Right atrium auricular region (tissue), 2 donors: ENCODE results near the gene DNMBP. TPM values are rescaled to one million over a fixed set of nuclear protein-coding genes. Genes with fewer than 3 reads are reported as not detected.
A peak's percentile ranks its signal among the peaks of the same experiment; 100 is the strongest.
"Not testable (repeated sequence)": the region's sequence is repeated elsewhere in the genome, so short reads cannot be mapped to it uniquely, and the experiment has no call there.

Experiments used
- DNase-seq: peaks from one replicate; pipeline ENCODE4 v3.0.0-alpha.2; 2019; ENCODE audit warnings: low spot score
- H3K27ac ChIP-seq, 2 donors: fragments of 200-600 bp; sonication (generic); 1 replicate in 1 of 2; 2 replicates in 1 of 2; pipeline ENCODE4 v1.5.1; 2016 to 2019
- H3K27me3 ChIP-seq, 2 donors: fragments of 200-600 bp; sonication (generic); one replicate each; pipeline versions ENCODE4 v1.5.1 to v1.6.0; 2017 to 2019
- H3K36me3 ChIP-seq: fragments of 200-600 bp; sonication (generic); one replicate; pipeline ENCODE4 v1.5.1; 2016
- H3K4me1 ChIP-seq, 2 donors: fragments of 200-600 bp; sonication (generic); one replicate each; pipeline versions ENCODE4 v1.5.1 to v1.6.0; 2017 to 2019
- H3K4me3 ChIP-seq, 2 donors: fragments of 200-600 bp; sonication (generic); 1 replicate in 1 of 2; 2 replicates in 1 of 2; pipeline ENCODE4 v1.5.1; 2017 to 2019; ENCODE audit warnings: mild to moderate bottlenecking in 1 of 2, moderate library complexity in 1 of 2
- H3K9me3 ChIP-seq, 2 donors: fragments of 200-600 bp; sonication (generic); one replicate each; pipeline ENCODE4 v1.5.1; 2019
- CTCF ChIP-seq, 2 donors: fragments of 200-600 bp; sonication (generic); IDR thresholded peaks; one replicate each; pipeline ENCODE4 v1.5.1; 2019; ENCODE audit warnings: antibody characterized with exemption in 2 of 2
- total RNA-seq, 2 donors: library from RNA; depleted of rRNA; stranded (reverse); fragments of >200 nt; gene quantifications; one replicate each; pipeline ENCODE4 v1.1.0, GENCODE V29; 2016

Gene DNMBP
- total RNA-seq, 2 donors from 2014 or later = 5.8 to 8.2 TPM

- Histone ChIP-seq H3K9me3 (no peaks in the 10 kb centered on the region), H3K27me3 (no peaks in the 10 kb centered on the region), H3K36me3 (peaks cover 4% of the 10 kb centered on the region), H3K27ac (peak overlapping the region; percentile 24 to 54), H3K4me1 (peaks cover 0 to 42% of the 10 kb centered on the region in 2 donors), H3K4me3 (no peak overlapping the region)
- no peak for DNase-seq
- TF ChIP-seq CTCF (IDR thresholded peaks at IDR 0.05) = no peak
Measured at GRCh38 chr10:99996671-99997648, 12.8 kb downstream of the DNMBP start.

GRCh38 chr10:99995713-99996112 is 14.0 kb downstream of the DNMBP start:
- Histone ChIP-seq H3K27ac (no peak overlapping the region), H3K36me3 (peaks cover 4% of the 10 kb centered on the region), H3K9me3 (no peaks in the 10 kb centered on the region), H3K4me1 (peaks cover 0 to 42% of the 10 kb centered on the region in 2 donors), H3K4me3 (no peak overlapping the region), H3K27me3 (no peaks in the 10 kb centered on the region)
- no peak for TF ChIP-seq CTCF (IDR thresholded peaks at IDR 0.05)
- no peak for DNase-seq

- no peaks in the 10 kb centered on the region for H3K27me3 ChIP-seq
- no peaks in the 10 kb centered on the region for H3K9me3 ChIP-seq
- H3K4me1 ChIP-seq = peaks cover 0 to 42% of the 10 kb centered on the region in 2 donors
- H3K27ac ChIP-seq = no peak overlapping the region
- no peak overlapping the region for H3K4me3 ChIP-seq
- TF ChIP-seq CTCF (IDR thresholded peaks at IDR 0.05) = no peak
- DNase-seq = no peak
- H3K36me3 ChIP-seq = peaks cover 4% of the 10 kb centered on the region
Measured at GRCh38 chr10:99995269-99995668, 14.5 kb downstream of the DNMBP start.

- peaks cover 0 to 42% of the 10 kb centered on the region in 2 donors for H3K4me1 ChIP-seq
- peaks cover 4% of the 10 kb centered on the region for H3K36me3 ChIP-seq
- no peak overlapping the region for H3K27ac ChIP-seq
- H3K27me3 ChIP-seq = no peaks in the 10 kb centered on the region
- no peak for DNase-seq
- H3K4me3 ChIP-seq = no peak overlapping the region
- TF ChIP-seq CTCF (IDR thresholded peaks at IDR 0.05) = no peak
- no peaks in the 10 kb centered on the region for H3K9me3 ChIP-seq
Measured at GRCh38 chr10:99994801-99995200, 14.9 kb downstream of the DNMBP start.

- Histone ChIP-seq H3K4me3 (no peak overlapping the region), H3K27me3 (no peaks in the 10 kb centered on the region), H3K27ac (peak overlapping the region; percentile 17 to 42), H3K9me3 (no peaks in the 10 kb centered on the region), H3K36me3 (peaks cover 4% of the 10 kb centered on the region), H3K4me1 (peaks cover 0 to 37% of the 10 kb centered on the region in 2 donors)
- DNase-seq = peak; percentile 77
- TF ChIP-seq CTCF (IDR thresholded peaks at IDR 0.05) = no peak
Measured at GRCh38 chr10:99993701-99994689, 15.8 kb downstream of the DNMBP start.

- H3K4me1 ChIP-seq = peaks cover 0 to 32% of the 10 kb centered on the region in 2 donors
- DNase-seq, H3K36me3 ChIP-seq, H3K27me3 ChIP-seq, H3K27ac ChIP-seq, H3K9me3 ChIP-seq, H3K4me3 ChIP-seq: not testable (repeated sequence)
Measured at GRCh38 chr10:99985637-99986036, 24.1 kb downstream of the DNMBP start.
